ENCODE data around the gene MX2.

DNA sequence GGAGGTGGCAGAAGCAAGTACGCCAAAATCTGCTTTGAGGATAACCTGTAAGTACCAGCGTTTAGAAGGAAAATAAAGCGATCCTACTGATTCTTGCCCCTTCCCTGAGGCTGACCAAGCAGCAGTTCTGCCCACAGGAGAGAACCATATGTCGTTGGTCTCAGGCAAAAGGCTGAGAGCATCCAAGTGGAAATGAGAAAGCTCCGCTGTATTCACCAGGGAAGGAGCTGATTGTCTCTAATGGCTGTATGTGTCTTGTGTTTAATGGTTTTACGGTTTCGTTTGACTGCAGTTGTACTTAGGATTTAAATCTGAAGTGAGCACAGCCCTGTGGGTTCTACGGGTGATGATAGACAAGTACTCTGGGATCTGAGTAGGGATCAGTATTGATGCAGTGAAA is 23.4 kb upstream of the MX2 start:
- TF ChIP-seq, protein P1, sequence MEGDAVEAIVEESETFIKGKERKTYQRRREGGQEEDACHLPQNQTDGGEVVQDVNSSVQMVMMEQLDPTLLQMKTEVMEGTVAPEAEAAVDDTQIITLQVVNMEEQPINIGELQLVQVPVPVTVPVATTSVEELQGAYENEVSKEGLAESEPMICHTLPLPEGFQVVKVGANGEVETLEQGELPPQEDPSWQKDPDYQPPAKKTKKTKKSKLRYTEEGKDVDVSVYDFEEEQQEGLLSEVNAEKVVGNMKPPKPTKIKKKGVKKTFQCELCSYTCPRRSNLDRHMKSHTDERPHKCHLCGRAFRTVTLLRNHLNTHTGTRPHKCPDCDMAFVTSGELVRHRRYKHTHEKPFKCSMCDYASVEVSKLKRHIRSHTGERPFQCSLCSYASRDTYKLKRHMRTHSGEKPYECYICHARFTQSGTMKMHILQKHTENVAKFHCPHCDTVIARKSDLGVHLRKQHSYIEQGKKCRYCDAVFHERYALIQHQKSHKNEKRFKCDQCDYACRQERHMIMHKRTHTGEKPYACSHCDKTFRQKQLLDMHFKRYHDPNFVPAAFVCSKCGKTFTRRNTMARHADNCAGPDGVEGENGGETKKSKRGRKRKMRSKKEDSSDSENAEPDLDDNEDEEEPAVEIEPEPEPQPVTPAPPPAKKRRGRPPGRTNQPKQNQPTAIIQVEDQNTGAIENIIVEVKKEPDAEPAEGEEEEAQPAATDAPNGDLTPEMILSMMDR (IDR thresholded peaks at IDR 0.05): no peak
- TF ChIP-seq EZH2 (IDR thresholded peaks at IDR 0.05; ENCODE audit: borderline replicate concordance, insufficient read depth, low read depth, low read length, poor library complexity, severe bottlenecking): no peak

Measured in B cell (primary cell).